Skeletal muscle cell (primary cell): ENCODE data around the gene LARP4B.
"Not testable (repeated sequence)": the region's sequence is repeated elsewhere in the genome, so short reads cannot be mapped to it uniquely, and the experiment has no call there.

Experiments
- DNase-seq: peaks from one replicate; pipeline ENCODE4 v3.0.0-alpha.2; 2010; ENCODE audit warnings: low read depth
- H3K4me3 ChIP-seq: 2 replicates; pipeline ENCODE4 v1.5.1; 2011; ENCODE audit warnings: low read depth, mild to moderate bottlenecking, control low read depth, low read length, moderate library complexity

The LARP4B gene

DNA sequence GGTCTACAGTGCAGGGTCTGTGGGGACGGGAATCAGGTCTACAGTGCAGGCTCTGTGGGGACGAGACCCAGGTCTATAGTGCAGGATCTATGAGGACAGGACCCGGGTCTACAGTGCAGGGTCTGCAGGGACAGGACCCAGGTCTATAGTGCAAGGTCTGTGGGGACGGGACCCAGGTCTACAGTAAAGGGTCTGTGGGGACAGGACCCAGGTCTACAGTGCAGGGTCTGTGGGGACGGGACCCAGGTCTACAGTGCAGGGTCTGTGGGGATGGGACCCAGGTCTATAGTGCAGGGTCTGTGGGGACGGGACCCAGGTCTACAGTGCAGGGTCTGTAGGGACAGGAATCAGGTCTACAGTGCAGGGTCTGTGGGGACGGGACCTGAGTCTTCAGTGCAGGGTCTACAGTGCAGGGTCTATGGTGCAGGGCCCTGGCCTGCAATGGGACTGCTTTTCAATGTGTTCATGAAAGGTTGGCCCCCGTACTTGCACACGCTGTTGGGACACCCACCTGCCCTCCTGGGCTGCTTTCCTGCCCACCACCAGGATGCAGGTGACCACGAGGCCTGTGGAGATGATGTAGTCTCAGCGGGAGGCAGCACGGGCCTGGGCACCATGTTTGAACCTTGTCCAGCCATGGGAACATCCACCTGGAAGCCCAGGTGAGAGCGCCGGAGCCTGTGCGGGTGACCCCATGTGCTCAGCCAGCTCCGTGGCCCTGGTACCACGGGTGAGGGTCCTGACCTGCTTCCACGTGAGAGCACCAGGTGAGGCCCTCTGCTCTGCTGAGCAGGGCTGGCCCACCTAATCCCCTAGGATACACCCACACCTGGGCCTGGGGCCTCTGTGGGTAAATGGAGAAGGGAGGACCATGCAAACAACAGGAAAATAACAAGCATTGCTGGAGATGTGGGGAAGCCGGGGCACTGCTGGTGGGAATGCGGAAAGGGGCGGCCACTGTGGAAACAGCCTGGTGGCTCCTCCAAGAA is 150.7 kb downstream of the LARP4B start:
- no peak overlapping the region for H3K4me3 ChIP-seq
- no peak for DNase-seq

DNA sequence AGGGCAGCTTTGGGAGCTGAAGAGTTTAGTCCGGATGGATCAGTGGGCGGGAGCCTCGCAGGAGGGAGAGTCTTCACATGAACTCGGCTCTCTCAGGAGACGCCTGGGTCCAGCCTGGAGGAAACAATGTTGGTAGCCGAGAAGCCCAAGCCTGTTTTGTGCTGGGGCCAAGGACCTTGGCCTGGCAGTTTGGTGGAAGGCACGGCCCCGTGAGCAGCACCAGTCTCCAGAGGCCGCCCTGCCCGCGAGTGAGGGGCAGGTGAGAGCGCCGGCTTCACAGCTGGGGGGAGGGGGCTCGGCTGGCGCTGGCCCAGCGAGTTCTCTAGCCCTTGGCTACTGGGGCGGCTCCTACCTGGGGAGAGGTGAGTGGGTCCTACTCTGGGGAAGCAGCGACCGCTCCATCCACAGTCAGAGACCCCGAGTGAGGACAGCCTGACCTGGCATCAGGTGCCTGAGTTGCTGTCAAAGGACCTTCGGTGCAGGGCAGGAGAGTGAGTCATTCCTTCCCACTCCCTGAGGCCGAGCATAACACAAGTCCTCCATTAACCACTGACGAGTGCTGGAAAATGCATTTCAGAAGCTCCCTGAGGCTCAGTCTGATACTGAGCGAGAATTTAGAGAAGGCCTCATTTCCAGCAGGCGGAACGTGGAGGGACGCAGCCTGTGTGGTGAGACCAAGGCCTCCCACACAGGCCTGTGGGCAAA is 152.7 kb downstream of the LARP4B start:
- no peak for DNase-seq
- H3K4me3 ChIP-seq, result no peak overlapping the region

DNA sequence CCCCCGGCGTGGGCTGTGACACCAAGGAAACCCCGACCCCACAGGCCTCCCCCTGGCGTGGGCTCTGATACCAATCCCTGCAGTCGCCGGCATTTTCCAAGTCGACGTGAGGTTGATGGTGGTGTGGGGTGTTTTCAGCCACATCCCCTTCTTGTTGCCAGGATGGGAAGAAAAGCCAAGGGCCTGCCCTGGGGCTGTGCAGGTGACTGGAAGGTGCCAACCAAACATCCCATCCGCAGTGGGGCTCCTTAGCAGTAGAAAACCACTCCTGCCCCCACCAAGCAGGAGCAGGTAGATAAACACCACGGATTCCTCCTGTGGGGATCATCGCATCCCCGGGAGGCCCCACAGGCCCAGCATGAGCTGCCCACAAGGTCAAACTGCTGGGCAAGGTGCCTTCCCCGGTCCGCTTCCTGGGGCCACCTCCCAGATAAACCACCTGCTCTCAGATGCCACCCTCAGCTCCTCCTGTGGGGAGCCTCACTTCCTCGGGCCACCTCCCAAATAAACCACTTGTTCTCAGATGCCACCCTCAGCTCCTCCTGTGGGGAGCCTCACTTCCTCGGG is 153.5 kb downstream of the LARP4B start:
- no peak overlapping the region for H3K4me3 ChIP-seq
- no peak for DNase-seq

DNA sequence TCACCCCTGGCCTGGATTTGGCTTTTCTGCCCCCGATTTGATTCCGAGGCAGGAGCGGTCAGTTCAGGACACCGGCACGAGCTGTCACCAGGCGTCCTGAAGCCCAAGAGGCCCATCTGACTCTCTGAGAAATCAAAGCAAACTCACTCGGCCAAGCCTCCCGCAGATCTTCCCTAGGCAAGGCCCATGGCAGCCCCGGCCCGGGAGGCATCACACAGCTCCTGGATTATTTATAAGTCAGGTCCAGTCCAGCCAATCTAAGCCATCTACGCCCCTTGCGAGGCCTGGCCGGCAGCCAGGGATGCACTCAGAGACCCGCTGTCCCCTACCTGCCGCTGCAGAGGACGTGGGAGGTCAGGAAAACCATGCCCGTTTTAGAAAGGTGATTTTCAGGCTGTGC is 154.7 kb downstream of the LARP4B start:
- H3K4me3 ChIP-seq, result no peak overlapping the region
- no peak for DNase-seq

DNA sequence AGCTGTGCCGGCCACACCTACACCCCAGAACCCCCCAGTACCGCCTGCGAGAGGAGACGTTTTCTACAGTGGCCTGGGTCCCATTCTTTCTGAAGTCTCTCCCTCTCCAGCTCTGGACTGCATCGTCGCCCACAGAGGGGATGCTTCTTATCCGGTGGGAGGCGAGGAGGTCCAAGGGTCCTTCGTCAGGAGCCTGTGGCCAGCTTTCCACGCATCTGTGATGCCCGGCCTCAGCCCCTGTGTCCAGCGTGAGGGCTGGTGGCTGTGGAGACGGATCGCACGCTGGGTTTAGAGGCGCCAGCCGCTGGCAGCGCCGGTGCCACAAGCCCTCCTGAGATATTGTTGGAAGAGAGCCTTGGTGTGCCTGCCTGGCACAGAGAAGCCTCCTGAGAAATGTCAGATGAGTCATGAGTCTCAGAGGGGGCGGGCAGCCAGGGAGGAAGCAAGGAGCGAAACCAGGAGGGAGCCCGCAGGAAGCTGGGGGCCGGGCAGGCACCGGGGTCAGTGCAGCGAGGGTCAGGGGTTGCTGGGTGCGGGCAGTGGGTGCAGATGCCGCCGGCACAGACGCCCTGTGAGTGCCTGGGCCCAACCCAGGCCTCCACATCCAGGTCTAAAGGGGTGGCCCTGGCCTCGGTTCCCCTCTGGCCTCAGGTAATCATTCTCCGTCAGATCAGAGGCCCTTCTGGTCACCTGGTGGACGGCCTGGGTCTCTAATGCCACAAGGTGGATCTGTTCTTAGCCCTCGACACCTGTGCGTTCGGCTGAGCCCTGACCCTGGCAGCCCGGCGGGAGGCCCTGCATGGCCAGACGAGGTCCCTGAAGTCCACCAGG is 156.0 kb downstream of the LARP4B start:
- no peak overlapping the region for H3K4me3 ChIP-seq
- DNase-seq, result no peak

DNA sequence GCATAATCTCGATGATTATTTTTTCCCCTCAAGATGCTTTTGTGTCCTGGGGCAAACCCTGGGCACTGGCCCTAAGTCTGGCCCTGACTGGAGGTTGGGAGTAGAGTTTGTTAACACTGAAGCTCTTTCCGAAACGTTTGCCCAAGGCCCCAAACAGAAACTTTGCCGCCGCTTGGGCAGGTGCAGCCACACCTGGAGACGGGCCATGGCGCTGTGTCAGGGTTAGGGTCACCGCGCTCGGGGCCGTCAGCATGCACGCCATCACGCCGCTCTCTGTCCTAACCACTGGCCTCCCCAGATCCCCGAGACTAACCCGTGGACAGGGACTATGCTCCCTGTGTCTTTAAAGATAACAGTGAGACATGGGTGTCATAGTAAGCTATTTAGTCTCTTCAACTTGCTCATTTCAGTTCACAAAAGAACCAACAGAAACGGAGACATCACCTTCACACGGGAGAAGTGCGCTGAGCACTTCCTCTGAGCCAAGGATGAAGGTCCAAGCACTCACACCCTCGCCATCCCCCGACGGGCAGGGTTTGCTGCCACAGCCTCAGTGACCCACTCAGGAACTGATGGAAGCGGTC is 156.8 kb downstream of the LARP4B start:
- DNase-seq, result no peak
- H3K4me3 ChIP-seq, result no peak overlapping the region

DNA sequence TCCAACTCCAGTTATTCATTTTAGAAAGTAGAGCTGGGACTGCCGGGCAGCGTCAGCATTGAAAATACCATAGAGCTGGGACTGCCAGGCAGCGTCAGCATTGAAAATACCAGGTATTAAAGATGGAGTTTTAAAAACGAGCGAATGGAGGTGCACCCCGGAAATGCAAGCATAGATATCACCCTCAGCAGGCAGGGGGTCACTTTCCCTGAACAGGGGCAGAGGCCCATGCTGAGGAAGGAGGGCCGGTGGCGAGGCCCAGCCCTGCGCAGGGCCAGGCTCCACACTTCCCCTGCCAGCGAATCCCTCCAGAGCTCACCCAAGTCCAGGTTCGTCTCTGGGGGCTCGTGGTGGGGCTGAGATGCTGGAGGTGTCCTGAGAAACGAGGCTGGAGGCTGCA is 157.3 kb downstream of the LARP4B start:
- H3K4me3 ChIP-seq, result no peak overlapping the region
- DNase-seq, result no peak

DNA sequence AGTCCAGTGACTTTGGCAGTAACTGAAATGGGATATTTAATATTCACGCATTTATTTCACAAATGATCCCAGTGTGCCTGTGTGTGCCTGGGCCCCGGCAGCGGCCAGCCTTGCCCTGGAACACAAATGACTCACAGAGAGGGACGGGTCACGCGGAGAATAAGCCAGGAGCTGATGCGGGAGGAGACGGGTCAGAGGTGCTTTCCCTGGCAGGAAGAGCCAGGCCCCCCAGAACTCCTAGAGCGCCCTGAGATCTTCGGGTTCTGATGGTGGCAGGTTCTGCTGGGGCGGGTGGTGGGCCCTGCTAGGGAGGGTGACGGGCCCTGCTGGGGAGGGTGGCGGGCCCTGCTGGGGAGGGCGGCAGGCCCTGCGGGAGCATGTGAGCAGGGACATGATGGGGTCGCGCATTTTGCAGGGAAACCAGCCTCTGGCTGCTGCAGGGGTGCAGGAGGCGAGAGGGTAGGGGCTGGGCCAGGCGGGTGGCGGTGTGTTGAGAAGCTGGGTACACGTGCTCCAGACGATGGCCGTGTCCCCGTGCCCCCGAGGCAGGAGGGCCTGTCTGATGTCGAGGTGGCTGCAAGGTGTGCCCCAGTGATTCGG is 157.8 kb downstream of the LARP4B start:
- H3K4me3 ChIP-seq, result no peak overlapping the region
- DNase-seq, result no peak

DNA sequence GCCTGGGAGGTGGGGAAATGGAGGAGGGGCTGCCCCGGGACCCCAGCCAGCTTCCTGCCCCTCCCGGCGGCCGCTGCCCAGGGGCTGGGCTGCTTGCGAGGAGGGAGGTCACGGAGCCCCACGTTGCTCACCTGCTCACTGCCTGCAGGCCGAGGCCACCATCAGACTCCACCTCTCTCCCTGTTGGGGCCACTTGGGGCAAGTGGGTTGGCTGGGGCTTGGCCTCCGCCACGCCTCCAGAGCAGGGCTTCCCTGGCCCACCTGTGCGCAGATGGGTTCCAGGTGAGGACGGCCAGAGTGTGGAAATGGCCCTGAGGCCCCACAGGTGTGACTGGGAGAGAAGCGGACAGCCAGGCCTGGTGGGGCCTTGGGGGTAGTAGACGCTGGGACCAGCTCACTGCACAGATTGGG is 159.3 kb downstream of the LARP4B start:
- H3K4me3 ChIP-seq, result no peak overlapping the region
- DNase-seq, result no peak

DNA sequence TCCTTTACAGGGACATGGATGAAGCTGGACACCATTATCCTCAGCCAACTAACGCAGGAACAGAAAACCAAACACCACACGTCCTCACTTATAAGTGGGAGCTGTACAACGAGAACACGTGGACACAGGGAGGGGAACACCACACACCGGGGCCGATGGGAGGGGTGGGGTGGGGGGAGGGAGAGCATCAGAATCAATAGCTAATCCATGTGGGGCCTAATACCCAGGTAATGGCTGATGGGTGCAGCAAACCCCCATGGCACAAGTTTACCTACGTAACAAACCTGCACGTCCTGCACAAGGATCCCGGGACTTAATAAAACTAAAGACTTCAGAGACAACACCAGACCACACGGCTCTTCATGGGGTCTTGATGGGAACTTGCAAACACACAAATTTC is 159.9 kb downstream of the LARP4B start:
- no peak for DNase-seq
- no peak overlapping the region for H3K4me3 ChIP-seq

DNA sequence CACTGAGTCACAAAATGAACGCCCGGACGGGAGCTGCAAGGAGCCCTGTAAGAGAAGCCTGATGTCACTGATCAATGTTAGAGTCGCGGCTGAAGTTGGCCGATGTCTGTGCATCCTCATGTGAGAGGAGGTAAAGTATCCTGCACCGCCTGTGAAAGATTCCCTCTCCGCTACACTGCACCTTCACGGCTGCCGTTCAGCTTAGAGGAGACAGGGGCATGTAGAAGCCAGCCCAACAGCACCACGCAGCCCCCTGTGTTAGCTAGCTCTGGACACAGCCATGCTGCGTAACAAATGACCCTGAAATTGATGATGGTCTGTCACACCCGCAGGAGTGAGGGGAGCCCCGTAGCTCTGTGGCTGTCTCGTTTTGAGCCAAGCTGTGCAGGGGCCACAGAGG is 160.5 kb downstream of the LARP4B start:
- H3K4me3 ChIP-seq, result no peak overlapping the region
- DNase-seq, result no peak

DNA sequence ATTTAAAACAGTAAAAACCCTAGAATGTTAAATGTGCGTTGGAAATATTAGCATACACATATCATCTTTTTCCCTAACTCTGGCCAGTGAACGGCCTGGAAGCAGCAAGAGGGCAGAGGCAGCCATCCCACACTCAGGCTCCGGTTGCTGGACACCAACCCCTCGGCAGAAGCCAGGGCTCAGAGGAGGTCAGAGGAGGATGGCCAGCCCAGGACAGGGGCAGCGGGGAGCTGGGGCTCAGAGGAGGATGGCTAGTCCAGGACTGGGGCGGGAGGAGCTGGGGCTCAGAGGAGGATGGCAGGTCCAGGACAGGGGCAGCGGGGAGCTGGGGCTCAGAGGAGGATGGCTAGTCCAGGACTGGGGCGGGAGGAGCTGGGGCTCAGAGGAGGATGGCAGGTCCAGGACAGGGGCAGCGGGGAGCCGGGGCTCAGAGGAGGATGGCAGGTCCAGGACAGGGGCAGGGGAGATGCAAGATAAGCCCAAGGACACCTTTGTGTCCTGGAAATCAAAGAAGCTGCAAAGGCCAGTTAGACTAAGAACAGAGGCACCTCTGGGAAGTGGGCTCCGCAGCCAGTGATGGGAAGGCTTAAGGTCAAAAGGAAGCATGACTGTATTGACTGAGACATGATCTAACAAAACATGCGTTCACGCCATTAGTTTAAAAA is 161.3 kb downstream of the LARP4B start:
- DNase-seq, H3K4me3 ChIP-seq: not testable (repeated sequence)

DNA sequence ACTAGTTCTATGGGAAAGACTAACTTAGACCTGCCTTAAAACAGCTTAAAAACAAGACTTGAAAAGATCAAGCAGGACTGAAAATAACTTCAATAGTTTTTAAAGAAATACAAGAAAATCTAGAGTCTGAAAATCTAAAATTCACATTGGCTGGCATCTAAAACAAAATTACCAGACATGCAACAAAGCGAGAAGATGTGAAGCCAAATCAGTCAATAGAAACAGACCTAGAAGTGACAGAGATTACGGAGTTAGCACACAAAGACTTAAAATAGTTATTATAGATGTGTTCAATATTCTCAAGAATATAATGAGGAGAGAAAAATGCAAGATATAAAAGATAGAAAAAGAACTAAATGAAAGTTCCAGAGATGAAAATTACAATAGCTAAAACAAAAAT is 163.7 kb downstream of the LARP4B start:
- H3K4me3 ChIP-seq, result no peak overlapping the region
- DNase-seq, result no peak

DNA sequence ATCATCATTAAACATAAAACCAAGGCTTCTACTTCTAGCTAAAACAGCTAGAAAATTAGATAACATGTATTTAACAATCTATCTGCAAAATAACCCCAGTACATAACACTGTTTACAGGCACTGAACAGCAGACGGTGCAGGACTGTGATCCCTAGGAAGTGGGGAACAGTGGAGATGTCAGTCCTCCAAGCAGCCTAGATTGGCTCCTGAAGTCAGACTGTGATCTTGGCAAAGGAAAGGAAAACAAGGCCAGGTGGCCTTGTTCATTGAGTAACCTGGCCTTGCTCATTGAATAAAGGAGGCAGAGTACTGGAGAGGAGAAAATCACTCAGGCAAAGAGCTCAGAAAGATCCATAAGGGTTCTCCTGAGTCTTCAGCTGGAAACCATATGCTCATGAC is 164.3 kb downstream of the LARP4B start:
- DNase-seq, result no peak
- no peak overlapping the region for H3K4me3 ChIP-seq

DNA sequence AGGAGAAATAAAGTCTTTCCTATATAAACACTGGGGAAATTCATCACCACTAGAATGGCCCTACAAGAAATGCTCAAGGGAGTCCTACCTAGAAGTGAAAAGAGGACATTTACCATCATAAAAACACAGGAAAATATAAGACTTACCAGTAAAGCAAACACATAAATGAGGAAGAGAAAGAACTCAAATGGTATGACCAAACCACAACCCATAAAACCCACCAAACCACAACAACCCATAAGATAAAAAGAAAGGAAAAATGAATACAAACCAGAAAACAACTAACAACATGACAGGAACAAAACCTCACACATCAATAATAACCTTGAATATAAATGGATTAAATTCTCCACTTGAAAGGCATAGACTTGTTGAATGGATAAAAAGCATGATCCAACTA is 170.1 kb downstream of the LARP4B start:
- no peak for DNase-seq
- H3K4me3 ChIP-seq, result no peak overlapping the region

DNA sequence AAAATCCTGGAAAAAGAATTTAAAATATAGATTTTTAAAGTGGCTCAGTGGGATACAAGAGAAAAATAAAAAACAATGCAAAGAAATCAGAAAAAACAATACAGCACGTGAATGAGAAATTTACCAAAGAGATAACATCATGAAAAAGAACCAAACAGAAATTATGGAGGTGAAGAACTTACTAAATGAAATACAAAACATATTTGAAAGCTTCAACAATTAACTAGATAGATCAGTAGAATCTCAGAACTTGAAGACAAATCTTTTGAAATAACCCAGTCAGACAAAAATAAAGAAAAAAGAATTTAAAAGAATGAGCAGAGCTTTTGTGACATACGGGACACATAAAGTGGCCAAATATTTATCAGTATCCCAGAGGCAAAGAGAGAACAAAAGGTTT is 170.9 kb downstream of the LARP4B start:
- no peak for DNase-seq
- no peak overlapping the region for H3K4me3 ChIP-seq

DNA sequence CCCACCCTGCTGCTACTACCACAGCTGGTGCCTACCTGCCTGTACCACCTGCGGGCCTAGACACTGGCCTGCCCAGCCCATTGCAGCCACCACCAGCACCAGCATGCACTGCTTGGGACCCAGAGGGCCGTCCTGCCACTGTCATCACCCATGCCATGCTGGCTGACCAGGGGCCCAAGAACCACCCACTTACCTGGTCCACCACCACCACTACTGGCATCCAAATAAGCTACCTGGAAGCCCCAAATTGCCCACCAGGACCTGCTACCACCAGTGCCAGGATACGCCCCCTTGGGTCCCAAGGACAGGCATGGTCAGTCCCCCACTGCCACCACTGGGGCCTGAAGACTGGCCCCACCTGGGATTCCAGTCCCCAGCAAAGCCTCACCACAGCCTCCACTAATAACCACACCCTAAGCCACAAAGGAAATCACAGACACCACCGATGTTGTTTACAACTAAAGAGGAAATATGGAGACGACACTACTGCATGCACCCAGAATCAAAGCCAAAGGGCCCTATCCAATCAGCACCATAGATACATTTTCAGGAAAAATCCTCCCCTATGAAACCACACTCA is 171.5 kb downstream of the LARP4B start:
- H3K4me3 ChIP-seq, result no peak overlapping the region
- no peak for DNase-seq
